HG02973 (cell line): Measurements from ENCODE around the gene CBFA2T3.
A peak's percentile ranks its signal among the peaks of the same experiment; 100 is the strongest.
"Not testable (repeated sequence)": the region's sequence is repeated elsewhere in the genome, so short reads cannot be mapped to it uniquely, and the experiment has no call there.

Source experiments
- ATAC-seq: cut with Tn5 transposase; IDR thresholded peaks from one replicate; pipeline ENCODE4 v1.9.1; 2021; ENCODE audit warnings: moderate library complexity; ENCODE audit not compliant: unreplicated experiment

The CBFA2T3 gene

GRCh38 chr16:88977018-88977811 lies at the start of gene CBFA2T3:
CBFA2T3 (minus strand) TSS chr16:88977207; CDS start chr16:88976807, 400 bp downstream.
- no peak for ATAC-seq

GRCh38 chr16:89026121-89026612 lies 49.2 kb upstream of the CBFA2T3 start:
- peak; percentile 52 for ATAC-seq

- peak; percentile 23 for ATAC-seq
Observed at GRCh38 chr16:89025636-89026035, 48.6 kb upstream of the CBFA2T3 start.

DNA sequence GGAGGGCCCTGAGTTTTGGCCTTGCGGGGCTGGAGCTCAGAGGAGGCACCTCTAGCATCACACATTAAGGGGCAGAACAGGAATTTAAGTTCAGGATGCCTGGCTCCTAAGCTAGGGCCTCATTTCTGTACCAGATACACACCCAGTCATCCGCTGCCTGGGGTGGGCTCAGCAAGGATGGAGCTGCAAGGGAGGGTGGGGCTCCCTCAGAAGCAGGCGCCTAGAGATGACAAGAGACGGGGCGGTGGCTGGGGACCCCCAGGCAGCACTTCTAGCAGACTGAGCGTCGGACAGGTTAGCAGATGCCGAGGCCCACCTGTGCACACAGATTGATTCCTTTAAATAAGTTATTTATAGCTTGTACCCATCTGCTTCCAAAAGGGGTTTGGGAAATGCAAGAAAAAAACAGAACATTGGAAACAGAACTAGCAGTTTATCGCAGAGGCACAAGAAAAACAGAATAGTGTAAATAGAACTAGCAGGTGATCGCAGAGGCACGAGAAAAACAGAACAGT lies 47.6 kb upstream of the CBFA2T3 start:
- ATAC-seq = no peak

- no peak for ATAC-seq
Observed at GRCh38 chr16:89023621-89024511, 46.9 kb upstream of the CBFA2T3 start.

GRCh38 chr16:89023151-89023551 lies 46.1 kb upstream of the CBFA2T3 start:
- no peak for ATAC-seq

GRCh38 chr16:89022051-89022836 lies 45.2 kb upstream of the CBFA2T3 start:
- ATAC-seq = no peak

DNA sequence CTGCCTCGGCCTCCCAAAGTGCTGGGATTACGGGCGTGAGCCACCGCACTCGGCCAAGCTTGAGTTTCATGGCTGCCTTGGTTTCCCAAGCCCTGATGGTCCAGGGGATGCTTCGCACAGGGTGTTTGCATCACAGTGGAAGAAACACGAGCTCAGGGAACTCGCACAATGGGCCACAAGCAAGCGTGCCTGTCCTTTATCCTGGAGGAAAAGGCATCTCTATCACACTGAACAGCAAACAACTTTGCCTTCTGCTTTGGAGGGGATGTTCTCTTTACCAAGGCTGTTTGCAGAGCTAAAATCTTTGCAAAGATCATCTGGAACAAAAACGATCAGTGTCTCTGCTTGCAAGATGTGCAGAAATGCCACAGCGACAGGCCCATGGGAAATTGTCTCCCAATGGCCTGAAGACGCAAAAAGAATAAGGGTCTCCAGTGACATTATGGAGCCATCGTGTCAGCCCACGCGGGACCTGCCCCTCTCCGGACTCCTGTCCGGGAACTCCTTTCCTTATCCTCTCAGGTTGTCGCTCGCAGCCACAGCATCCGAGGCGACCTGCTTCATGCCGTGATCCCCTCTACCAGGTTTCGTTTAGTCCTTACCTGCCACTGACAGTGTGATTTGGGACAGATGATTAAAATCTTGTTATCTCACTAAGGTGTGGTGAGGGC lies 44.1 kb upstream of the CBFA2T3 start:
- no peak for ATAC-seq

DNA sequence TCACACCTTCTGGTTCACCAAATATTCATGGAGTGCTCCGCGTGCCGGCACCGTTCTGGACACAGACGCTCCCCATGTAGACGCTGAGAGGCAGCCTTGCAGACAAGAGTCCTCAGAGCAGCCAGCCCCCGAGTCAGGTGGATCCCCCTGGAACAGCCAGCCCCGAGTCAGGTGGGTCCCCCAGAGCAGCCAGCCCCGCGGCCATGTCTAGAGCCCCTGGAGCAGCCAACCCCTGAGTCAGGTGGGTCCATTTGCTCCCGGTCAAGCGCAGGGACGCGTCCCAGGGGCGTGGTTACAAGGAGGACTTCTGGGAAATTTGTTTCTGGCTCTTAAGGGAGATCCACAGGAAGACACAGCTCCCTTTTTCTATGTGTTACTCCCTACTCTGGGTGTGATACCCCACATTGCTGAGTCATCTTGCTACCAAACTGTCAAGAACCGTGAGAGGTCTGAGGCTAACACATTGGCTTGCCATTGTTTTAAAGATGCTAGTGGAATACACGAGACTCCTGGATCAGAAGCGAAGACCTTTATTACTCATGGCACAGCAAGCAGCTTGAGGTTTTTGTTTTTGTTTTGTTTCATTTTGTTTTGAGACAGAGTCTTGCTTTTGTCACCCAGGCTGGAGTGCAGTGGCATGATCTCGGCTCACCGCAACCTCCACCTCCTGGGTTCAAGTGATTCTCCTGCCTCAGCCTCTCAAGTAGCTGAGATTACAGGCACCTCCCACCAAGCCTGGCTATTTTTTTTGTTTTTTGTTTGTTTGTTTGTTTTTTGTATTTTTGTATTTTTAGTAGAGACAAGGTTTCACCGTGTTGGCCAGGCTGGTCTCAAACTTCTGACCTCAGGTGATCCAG lies 43.3 kb upstream of the CBFA2T3 start:
- no peak for ATAC-seq

GRCh38 chr16:89019511-89019910 lies 42.5 kb upstream of the CBFA2T3 start:
- ATAC-seq = no peak

DNA sequence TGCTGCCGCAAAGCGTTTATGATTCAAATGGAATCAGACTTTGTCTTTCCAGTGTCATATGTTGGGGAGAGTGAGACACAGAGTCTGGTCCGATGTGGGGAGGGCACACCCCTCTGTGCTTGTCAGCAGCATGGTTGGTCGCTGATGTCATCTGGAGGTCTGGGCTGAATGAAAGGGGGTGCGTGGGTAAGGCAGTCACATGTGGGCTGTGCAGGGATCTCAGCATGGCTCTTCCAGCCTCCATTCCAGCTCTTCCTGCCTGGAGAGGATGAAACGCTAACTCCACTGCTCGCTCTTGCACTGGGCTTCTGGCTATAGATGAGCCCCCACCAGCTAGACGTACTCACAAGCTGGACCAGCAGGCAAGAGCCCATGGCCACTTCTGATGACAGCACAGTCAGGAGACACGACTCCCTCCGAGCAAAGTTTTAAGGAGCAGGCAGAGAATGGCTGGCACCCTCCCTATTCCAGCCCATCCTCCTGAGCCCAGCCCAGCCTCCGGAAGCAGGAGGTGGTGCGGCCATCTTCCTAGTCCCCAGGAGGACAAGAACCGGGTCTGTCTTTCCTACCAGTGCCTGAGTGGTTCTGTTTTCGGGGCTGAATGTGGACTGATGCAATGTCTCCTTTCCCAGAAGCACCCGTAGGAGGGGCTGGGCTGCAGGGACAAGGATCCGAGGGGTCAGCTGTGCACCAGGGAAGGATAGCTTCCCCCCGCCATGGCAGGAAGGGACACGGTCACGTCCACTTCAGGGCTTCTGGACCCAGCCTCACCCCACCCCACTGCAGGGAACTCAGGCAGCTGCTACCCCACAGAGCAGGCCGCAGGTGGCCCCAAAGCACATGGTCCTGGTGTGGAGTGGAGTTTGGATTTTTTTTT lies 41.5 kb upstream of the CBFA2T3 start:
- ATAC-seq = no peak

GRCh38 chr16:89017543-89018281 lies 40.7 kb upstream of the CBFA2T3 start:
- no peak for ATAC-seq

- not testable (repeated sequence) for ATAC-seq
Observed at GRCh38 chr16:89016561-89016960, 39.6 kb upstream of the CBFA2T3 start.

DNA sequence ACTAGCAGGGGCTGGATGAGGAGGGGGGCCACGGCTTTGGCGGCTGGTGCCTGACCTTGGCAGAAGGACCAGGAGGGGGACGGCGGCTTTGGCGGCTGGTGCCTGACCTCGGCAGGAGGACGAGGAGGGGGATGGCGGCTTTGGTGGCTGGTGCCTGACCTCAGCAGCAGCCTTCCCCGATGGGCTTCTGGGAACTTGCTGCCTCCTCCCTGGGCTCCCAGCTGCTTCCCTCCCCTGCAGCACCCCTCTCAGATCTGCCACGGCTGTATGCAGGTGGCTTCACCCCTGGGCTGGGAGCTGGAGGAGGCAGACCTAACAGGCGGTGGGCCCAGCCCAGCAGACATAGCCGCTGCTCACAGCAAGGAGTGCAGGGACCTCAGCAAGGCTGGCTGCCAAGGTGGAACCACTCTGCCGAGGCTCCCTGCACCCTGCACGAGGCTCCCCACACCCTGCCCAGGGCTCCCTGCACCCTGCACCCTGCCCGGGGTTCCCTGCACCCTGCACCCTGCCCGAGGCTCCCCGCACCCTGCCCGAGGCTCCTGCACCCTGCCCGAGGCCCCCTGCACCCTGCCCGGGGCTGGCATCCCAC lies 38.4 kb upstream of the CBFA2T3 start:
- no peak for ATAC-seq

- ATAC-seq = no peak
Observed at GRCh38 chr16:89014403-89015230, 37.6 kb upstream of the CBFA2T3 start.

DNA sequence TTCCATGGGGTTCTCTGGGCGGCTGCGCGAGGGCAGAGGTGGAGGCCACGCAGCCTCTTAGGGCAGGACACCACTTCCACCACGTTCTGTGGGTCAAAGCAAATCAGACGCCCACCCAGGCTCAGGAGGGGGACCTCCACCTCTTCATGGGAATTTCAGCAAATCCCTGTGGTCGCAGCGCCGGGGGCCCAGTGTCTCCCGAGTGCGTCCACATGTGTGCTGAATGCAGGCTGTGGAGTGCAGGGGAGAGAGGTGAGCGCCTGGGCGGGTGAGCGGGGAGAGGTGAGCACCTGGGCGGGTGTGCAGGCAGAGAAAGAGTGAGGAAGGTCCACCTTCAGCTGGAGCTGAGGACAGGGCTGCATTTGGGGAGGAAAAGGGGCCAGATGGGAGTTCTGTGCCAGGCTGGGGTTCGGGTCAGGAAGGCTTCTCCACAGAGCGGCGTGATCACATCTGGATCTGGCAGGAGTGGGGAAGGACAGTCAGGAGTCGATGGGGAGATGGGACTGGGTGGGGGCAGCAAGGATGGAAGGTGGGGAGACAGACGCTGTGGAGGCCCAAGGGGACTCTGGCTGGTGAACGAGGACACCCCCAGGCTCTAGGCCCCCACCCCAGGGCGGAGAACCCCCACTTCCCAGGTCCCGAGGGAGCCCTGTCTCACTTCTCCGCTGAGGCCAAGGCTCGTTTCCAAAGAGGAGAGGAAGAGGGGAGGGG lies 36.8 kb upstream of the CBFA2T3 start:
- no peak for ATAC-seq
